Nucleus accumbens (tissue), 56 donors: ENCODE data around the gene PPM1G.
A peak's percentile ranks its signal among the peaks of the same experiment; 100 is the strongest.
"Not testable (repeated sequence)": the region's sequence is repeated elsewhere in the genome, so short reads cannot be mapped to it uniquely, and the experiment has no call there.

Experiments used
- DNase-seq, 56 donors: peaks; one replicate each; lab custom pipeline; 2025; lab: John Stamatoyannopoulos, UW

The PPM1G gene

GRCh38 chr2:27409321-27410073, at the start of gene PPM1G:
Gene PPM1G, minus strand, starts transcription at chr2:27409591. Its CDS starts 169 bp downstream, at chr2:27409422.
- peak; percentile 12 to 97 (median 90) for DNase-seq

- no peak for DNase-seq
These were observed 44.6 kb upstream of the PPM1G start for GRCh38 chr2:27453968-27454367.

- no peak for DNase-seq
These were observed 41.7 kb upstream of the PPM1G start for GRCh38 chr2:27451095-27451494.

GRCh38 chr2:27448381-27448780, 39.0 kb upstream of the PPM1G start:
- DNase-seq: no peak

- no peak for DNase-seq
These were observed 36.7 kb upstream of the PPM1G start for GRCh38 chr2:27446057-27446456.

GRCh38 chr2:27445615-27446014, 36.2 kb upstream of the PPM1G start:
- DNase-seq: no peak

- no peak for DNase-seq
These were observed 35.8 kb upstream of the PPM1G start for GRCh38 chr2:27445155-27445554.

GRCh38 chr2:27442920-27443282, 33.5 kb upstream of the PPM1G start:
- DNase-seq: no peak

- peak in 3 of 56 donors; percentile 15 to 21 (median 16) for DNase-seq
These were observed 32.8 kb upstream of the PPM1G start, which contains the start of gene KRTCAP3 for GRCh38 chr2:27441958-27442919. Gene KRTCAP3, plus strand, starts transcription at chr2:27442381. Its CDS starts 32 bp downstream, at chr2:27442413.

- DNase-seq: no peak
These were observed 32.0 kb upstream of the PPM1G start for GRCh38 chr2:27441226-27441926.

- no peak for DNase-seq
These were observed 26.2 kb upstream of the PPM1G start for GRCh38 chr2:27435628-27436027.

GRCh38 chr2:27431395-27431794, 22.0 kb upstream of the PPM1G start:
- peak in 1 of 56 donors; percentile 14 for DNase-seq

GRCh38 chr2:27428978-27429541, 19.7 kb upstream of the PPM1G start:
- peak in 53 of 56 donors; percentile 6 to 89 (median 76) for DNase-seq

GRCh38 chr2:27428213-27428977, 19.0 kb upstream of the PPM1G start, which contains the start of gene NRBP1:
Gene NRBP1, plus strand, starts transcription at chr2:27428631. Its CDS starts 4,643 bp downstream, at chr2:27433274.
- DNase-seq: peak; percentile 57 to 97 (median 89)

GRCh38 chr2:27427863-27428212, 18.4 kb upstream of the PPM1G start:
- no peak for DNase-seq

- not testable (repeated sequence) for DNase-seq
These were observed 15.6 kb upstream of the PPM1G start for GRCh38 chr2:27425039-27425438.

- no peak for DNase-seq
These were observed 13.6 kb upstream of the PPM1G start for GRCh38 chr2:27422958-27423357.

- no peak for DNase-seq
These were observed 12.4 kb upstream of the PPM1G start for GRCh38 chr2:27421660-27422250.

- no peak for DNase-seq
These were observed 11.6 kb upstream of the PPM1G start for GRCh38 chr2:27420996-27421395.
